CD4-positive, alpha-beta T cell (primary cell): ENCODE data around the gene GHR. TPM values are rescaled to one million over a fixed set of nuclear protein-coding genes. Genes with fewer than 3 reads are reported as not detected.

Experiments used
- ATAC-seq: fragments of 200-7000 bp; cut with Tn5 transposase; one replicate; pipeline ENCODE4 v1.10.0; 2022; ENCODE audit warnings: mild to moderate bottlenecking; ENCODE audit not compliant: poor library complexity
- CTCF ChIA-PET: fragments of 350-600 bp; sonication (Branson Sonifier 250); formaldehyde crosslinking; loops from one replicate; lab custom pipeline; 2021; ENCODE audit warnings: antibody characterized with exemption, inconsistent platforms; lab: Charles Lee
- POLR2A ChIA-PET: fragments of 350-600 bp; sonication (Branson Sonifier 250); formaldehyde crosslinking; loops from one replicate; lab custom pipeline; 2021; ENCODE audit warnings: antibody characterized with exemption, inconsistent platforms; lab: Charles Lee
- DNase-seq, 14 experiments: peaks; one replicate each; pipeline ENCODE4 v3.0.0-alpha.2; 2013 to 2020; ENCODE audit warnings: mixed read lengths in 2 of 14
- H3K27ac ChIP-seq, 2 donors: one replicate each; pipeline versions ENCODE4 v1.5.1 to v1.7.0; 2013; ENCODE audit warnings: low read length in 2 of 2, low read depth in 1 of 2, mild to moderate bottlenecking in 1 of 2
- H3K27me3 ChIP-seq, 2 experiments: 1 replicate in 1 of 2; 2 replicates in 1 of 2; pipeline versions ENCODE4 v1.6.1 to v1.7.0; 2013; ENCODE audit warnings: low read length in 2 of 2, control low read depth in 1 of 2, mild to moderate bottlenecking in 1 of 2, moderate library complexity in 1 of 2; ENCODE audit not compliant: insufficient read depth in 2 of 2, control insufficient read depth in 1 of 2
- H3K36me3 ChIP-seq: one replicate; pipeline ENCODE4 v1.6.1; 2013; ENCODE audit warnings: low read length, control low read depth; ENCODE audit not compliant: insufficient read depth
- H3K4me1 ChIP-seq: one replicate; pipeline ENCODE4 v1.6.1; 2013; ENCODE audit warnings: low read length, control low read depth; ENCODE audit not compliant: insufficient read depth
- H3K4me3 ChIP-seq: one replicate; pipeline ENCODE4 v1.5.1; 2013; ENCODE audit warnings: mild to moderate bottlenecking, low read length, moderate library complexity
- H3K9me3 ChIP-seq, 2 experiments: 1 replicate in 1 of 2; 2 replicates in 1 of 2; pipeline versions ENCODE4 v1.6.1 to v1.7.0; 2013; ENCODE audit warnings: low read length in 2 of 2, mild to moderate bottlenecking in 2 of 2, control low read depth in 1 of 2, moderate library complexity in 1 of 2; ENCODE audit not compliant: control insufficient read depth in 1 of 2, insufficient read depth in 1 of 2
- H3K27ac Mint-ChIP-seq: one replicate; pipeline ENCODE4 v1.8.0; 2020; ENCODE audit warnings: mixed read lengths
- H3K27me3 Mint-ChIP-seq: one replicate; pipeline ENCODE4 v1.8.0; 2021; ENCODE audit warnings: mixed read lengths
- H3K36me3 Mint-ChIP-seq: one replicate; pipeline ENCODE4 v1.8.0; 2021; ENCODE audit warnings: low read depth, mixed read lengths
- H3K4me1 Mint-ChIP-seq: one replicate; pipeline ENCODE4 v1.8.0; 2021; ENCODE audit warnings: low read depth, mixed read lengths
- H3K4me3 Mint-ChIP-seq: one replicate; pipeline ENCODE4 v1.8.0; 2020; ENCODE audit warnings: mild to moderate bottlenecking, mixed read lengths
- H3K9me3 Mint-ChIP-seq: one replicate; pipeline ENCODE4 v1.8.0; 2020; ENCODE audit warnings: mixed read lengths
- CTCF ChIP-seq: fragments of 200-600 bp; IDR thresholded peaks from one replicate; pipeline ENCODE4 v1.8.0; 2022; ENCODE audit warnings: antibody characterized with exemption, mild to moderate bottlenecking
- intact Hi-C, 2 experiments: fragments of 100-400 bp; cut with DNase I in 1 of 2; cut with micrococcal nuclease in 1 of 2; formaldehyde crosslinking; loops; one replicate each; pipeline versions ENCODE4 v1.15.1 to v1.9.0; 2023 to 2025; cut with DNase I, micrococcal nuclease
- total RNA-seq, 174 experiments: library from RNA in 2 of 174; stranded (reverse) in 2 of 174; gene quantifications; one replicate each; pipeline ENCODE4 v1.2.3 and lab custom pipeline; 2021 to 2026

The GHR gene
- total RNA-seq, 2 experiments from 2014 or later: not detected

- H3K36me3 ChIP-seq: no peaks in the 10 kb centered on the region
- no peak overlapping the region for H3K27ac ChIP-seq
- Mint-ChIP-seq H3K9me3 (no peaks in the 10 kb centered on the region), H3K27me3 (peaks cover 5% of the 10 kb centered on the region), H3K4me1 (peaks cover 22% of the 10 kb centered on the region), H3K36me3 (peaks cover 10% of the 10 kb centered on the region), H3K4me3 (no peak overlapping the region), H3K27ac (no peak overlapping the region)
- no peak for TF ChIP-seq CTCF
- H3K9me3 ChIP-seq: no peaks in the 10 kb centered on the region
- H3K27me3 ChIP-seq: no peaks in the 10 kb centered on the region
- no peak overlapping the region for H3K4me3 ChIP-seq
- DNase-seq (no peak), ATAC-seq (no peak)
- intact Hi-C loops: no loop called here
- ChIA-PET POLR2A (interaction anchor here (0.6 kb wide), 1 partner anchor 33 kb away, joined by 3 read pairs; no protein-coding TSS in a partner anchor), CTCF (no interaction called here)
- peaks cover 3% of the 10 kb centered on the region for H3K4me1 ChIP-seq
Measured at GRCh38 chr5:42753099-42753498, 329.9 kb downstream of the GHR start.

GRCh38 chr5:42756606-42757601, 333.7 kb downstream of the GHR start, which contains the start of gene CCDC152:
CCDC152 (plus strand) TSS chr5:42756818; CDS start chr5:42759122, 2,304 bp downstream.
- intact Hi-C loops: no loop called here

GRCh38 chr5:42759456-42759855, 336.2 kb downstream of the GHR start:
- no peaks in the 10 kb centered on the region for H3K27me3 ChIP-seq
- H3K4me3 ChIP-seq: no peak overlapping the region
- H3K4me1 ChIP-seq: peaks cover 3% of the 10 kb centered on the region
- DNase-seq: no peak
- intact Hi-C loops: no loop called here
- no peaks in the 10 kb centered on the region for H3K9me3 Mint-ChIP-seq
- peaks cover 24% of the 10 kb centered on the region for H3K27me3 Mint-ChIP-seq
- no peaks in the 10 kb centered on the region for H3K9me3 ChIP-seq
- peaks cover 30% of the 10 kb centered on the region for H3K36me3 Mint-ChIP-seq
- no peak for TF ChIP-seq CTCF
- H3K27ac ChIP-seq: no peak overlapping the region
- H3K36me3 ChIP-seq: peaks cover 3% of the 10 kb centered on the region
- no peak overlapping the region for H3K4me3 Mint-ChIP-seq
- no peak overlapping the region for H3K27ac Mint-ChIP-seq
- no peak for ATAC-seq
- ChIA-PET POLR2A (no interaction called here), CTCF (no interaction called here)
- peaks cover 15% of the 10 kb centered on the region for H3K4me1 Mint-ChIP-seq

More at GRCh38 chr5:42756606-42757601, 333.7 kb downstream of the GHR start, which contains the start of gene CCDC152:
- Mint-ChIP-seq H3K27ac (peak within 1 kb of the TSS; percentile 77), H3K4me3 (peak within 1 kb of the TSS; percentile 93), H3K27me3 (peaks cover 24% of the 10 kb centered on the region), H3K36me3 (peaks cover 17% of the 10 kb centered on the region), H3K4me1 (peaks cover 15% of the 10 kb centered on the region), H3K9me3 (no peaks in the 10 kb centered on the region)
- Histone ChIP-seq H3K9me3 (no peaks in the 10 kb centered on the region), H3K36me3 (peaks cover 3% of the 10 kb centered on the region), H3K27me3 (no peaks in the 10 kb centered on the region), H3K27ac (no peak within 1 kb of the TSS), H3K4me3 (peak within 1 kb of the TSS; percentile 59), H3K4me1 (peaks cover 3% of the 10 kb centered on the region)
- DNase-seq: peak; percentile 29 to 76 (median 47)
- ChIA-PET POLR2A (interaction anchor here (0.7 kb wide), 1 partner anchor 853 kb away, joined by 3 read pairs; the partner anchor contains the start of gene RIMOC1), CTCF (no interaction called here)
- peak; percentile 97 for ATAC-seq
- no peak for TF ChIP-seq CTCF
